ENCODE data around the gene SMAP1.

Gene SMAP1

DNA sequence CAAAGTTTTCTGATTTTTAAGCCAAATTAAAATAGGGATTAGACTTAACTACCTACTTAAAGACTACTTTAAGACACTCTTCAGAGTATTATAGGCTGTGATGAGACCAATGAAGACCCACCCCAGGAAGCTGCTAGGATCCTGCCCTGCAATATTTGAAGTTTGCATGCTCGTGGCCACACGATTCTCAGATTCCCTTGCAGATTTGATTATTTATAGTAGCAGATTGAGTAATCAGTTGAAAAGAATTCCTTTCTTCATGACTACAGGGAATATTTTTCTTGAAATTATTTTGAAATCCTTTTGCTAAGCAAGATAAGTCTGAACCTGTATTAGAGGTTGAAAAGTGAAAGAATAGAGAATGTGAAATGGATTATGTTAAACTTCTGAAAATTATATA is 166.8 kb downstream of the SMAP1 start:
- intact Hi-C loops (cut with DNase I) = no loop called here
- DNase-seq = no peak

DNA sequence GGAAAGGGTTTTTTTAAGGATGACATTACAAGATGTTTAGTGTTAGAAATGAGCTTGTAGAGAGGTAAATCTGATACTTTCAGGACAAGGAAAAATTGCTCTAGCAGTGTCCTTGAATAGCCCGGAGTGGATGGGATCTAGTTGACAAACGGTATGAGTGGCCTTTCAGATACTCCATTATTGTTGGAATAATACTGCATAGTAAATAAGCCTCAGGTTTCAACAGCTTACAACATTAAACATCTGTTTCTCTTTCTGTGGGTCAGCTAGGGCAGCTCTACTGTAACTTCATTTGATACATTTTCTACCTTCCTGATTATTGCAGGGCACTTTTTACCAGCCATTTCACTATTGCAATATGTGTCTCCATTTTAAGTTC is 171.2 kb downstream of the SMAP1 start:
- intact Hi-C loops (cut with DNase I) = no loop called here
- DNase-seq = no peak

DNA sequence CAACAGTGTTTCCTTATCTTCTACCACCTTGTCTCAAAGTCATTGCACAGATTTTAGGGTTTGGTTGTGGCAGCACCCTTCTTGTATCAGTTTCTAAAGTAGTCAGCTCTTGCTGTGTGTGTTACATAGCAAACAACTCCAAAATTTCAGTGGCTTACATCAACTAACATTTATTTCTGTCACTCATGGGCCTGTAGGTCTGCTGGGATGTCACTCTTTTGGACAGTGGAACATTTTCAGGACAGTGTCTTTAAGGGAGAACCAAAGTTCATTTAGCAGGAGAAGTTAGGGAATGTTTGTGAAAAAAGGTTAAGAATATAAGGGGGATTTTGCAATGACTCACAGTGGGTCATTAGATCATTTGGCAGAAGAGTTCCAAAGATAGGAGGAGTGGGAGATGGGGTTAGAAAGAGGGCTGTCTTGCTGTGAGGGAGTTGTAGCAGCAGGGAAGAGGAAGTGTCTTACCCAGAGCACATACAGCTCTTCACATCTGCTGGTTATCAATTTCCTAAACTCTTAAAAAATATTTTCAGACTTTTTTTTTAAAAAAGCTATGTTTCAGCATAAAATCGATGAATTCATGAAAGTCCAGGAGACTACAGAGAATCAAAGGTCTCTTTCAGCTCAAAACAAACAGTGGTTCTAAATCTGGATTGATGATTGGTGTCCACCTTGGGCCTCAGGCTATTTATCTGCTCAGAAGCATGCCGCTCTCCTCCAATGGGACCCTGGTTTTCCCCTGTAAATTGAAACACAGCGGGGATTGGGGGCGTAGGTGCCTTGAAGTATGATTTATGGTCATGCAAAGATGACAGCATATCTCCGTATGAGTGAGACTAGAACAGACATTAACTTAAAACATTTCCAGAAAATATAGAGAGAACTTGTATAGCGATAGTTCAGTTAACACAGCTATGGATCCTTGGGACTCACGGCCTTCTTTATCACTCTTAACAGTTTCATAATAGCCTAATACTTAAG is 171.9 kb downstream of the SMAP1 start:
- intact Hi-C loops (cut with DNase I) = no loop called here
- DNase-seq = no peak

DNA sequence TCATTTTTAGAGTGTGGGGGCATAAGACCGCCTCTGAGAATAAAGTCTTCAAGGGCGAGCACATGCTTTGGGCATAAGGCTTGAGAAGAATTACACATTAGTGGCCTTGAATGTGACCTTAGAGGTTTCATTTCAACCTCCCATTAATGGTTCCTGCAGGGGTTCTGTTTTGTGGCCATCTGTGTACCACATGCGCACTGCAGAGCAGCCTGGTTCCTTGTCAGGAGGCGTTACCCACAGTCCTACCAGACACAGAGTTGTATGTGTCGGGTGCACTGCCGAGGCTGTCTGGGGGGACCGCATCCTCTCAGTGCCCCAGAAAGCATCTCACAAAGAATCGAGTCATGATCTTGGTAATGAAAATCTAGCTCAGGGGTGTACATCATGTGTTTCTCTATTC is 173.4 kb downstream of the SMAP1 start:
- intact Hi-C loops (cut with DNase I) = no loop called here
- peak in 1 of 10 donors; percentile 46 for DNase-seq

GRCh38 chr6:70842541-70842940 is 174.9 kb downstream of the SMAP1 start:
- DNase-seq = no peak
- intact Hi-C loops (cut with DNase I) = no loop called here

DNA sequence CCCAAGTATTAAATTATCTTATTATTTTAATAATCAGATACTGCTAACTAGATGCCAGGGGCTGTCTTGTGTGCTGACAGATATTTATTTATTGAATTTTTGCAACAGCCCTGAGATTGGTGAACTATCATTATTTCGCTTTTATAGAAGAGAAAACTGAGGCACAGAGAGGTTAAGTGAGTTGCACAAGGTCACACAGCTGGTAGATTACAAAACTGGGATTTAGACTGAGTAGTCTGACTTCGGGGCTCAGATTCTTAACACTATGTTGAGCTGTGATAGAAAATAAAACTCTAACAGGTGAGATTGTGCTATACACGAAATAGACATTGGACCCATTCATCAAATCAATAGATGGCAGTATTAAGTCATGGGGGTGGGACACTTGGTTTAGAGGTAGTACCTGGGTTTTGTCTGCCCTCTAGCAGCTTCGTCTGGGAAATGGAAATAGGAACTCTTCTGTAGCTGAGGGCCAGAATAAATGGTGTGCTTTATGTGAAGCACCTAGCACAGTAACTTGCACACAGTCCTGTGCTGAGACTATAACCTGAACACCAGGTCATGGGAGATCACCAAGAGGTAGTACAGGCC is 175.7 kb downstream of the SMAP1 start:
- intact Hi-C loops (cut with DNase I) = no loop called here
- DNase-seq = no peak

- no peak for DNase-seq
- intact Hi-C loops (cut with DNase I) = no loop called here
These were observed 176.6 kb downstream of the SMAP1 start for GRCh38 chr6:70844301-70844700.

GRCh38 chr6:70846207-70846835 is 178.6 kb downstream of the SMAP1 start:
- intact Hi-C loops (cut with DNase I) = no loop called here
- no peak for DNase-seq

- intact Hi-C loops (cut with DNase I) = no loop called here
- no peak for DNase-seq
These were observed 179.7 kb downstream of the SMAP1 start for GRCh38 chr6:70847106-70848084.

DNA sequence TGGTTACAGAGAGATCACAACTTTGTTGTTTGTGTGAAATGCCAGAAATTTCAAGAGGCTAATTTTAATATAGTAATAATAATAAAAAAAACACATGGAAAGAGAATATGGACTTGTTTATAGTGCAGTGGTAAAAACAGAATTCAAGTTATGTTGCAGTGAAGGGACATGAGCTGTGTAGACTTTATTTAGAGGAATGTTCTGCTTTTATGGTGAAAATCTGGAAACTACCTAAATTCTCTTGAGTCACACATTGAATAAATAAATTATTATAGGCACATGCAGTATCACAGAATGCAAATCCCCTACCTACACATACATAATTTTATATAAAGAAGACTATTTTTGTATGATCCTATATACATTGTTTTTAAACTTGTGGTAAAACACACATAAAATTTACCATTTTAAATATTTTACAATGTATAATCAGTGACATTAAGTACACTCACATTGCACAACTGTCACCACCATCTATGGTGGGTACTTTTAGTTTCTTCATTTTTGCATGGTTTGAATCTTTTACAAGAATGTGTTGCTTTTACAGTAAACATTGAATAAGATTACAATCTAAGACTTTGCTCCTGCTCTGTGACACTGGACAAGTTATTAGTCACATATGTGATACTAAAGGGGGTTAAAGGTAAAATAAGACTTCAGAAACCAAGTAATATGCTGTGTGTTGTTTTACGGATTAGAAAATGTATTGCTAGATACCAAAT is 181.8 kb downstream of the SMAP1 start:
- intact Hi-C loops (cut with DNase I) = no loop called here
- no peak for DNase-seq

DNA sequence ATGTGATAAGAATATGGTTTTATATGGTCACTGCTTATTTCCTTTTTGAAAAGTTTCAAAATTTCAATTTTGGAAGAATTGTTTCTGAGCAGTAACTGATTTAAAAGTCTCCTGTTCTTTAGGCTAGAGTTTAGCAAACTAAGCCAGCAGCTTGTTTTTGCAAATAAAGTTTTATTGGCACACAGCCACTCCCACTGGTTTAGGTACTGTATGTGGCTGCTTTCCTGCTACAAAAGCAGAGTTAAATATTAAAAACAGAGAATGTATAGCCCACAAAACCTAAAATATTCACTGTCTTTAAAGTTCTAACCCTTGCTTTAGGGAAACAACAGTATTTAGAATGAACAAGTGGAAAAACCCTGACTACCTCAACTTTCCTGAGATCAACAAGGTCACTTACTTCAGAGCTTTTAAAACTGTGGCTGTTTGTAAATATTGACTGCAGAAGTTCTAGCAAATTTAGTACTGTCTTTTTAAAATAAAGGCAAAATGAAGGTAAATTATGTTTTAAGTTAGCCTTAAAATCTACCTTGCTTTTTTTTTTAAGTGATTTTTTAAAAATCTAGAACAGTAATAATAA is 185.1 kb downstream of the SMAP1 start:
- no peak for DNase-seq
- intact Hi-C loops (cut with DNase I) = no loop called here

GRCh38 chr6:70857387-70858077 is 189.8 kb downstream of the SMAP1 start:
- intact Hi-C loops (cut with DNase I) = no loop called here
- DNase-seq = no peak

- intact Hi-C loops (cut with DNase I) = no loop called here
- no peak for DNase-seq
These were observed 192.4 kb downstream of the SMAP1 start for GRCh38 chr6:70860045-70860444.

DNA sequence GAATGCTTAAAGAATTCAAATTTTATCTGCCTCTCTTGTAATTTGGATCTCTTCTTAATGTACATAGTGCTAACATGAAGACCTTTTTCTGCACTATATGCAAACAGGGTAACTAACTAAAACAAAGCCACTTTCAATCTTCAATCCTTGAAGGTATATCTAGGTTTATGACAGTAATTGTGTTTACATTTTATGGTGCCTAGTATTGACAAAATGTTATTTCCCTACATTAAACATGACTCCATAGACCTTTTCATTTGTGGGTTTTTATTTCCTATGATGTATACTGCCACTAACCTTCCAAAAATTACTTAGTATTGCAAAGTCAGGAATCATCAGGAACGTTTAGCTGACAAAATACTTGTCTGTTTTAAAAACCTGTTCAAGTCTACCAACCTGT is 193.2 kb downstream of the SMAP1 start:
- DNase-seq = no peak
- intact Hi-C loops (cut with DNase I) = no loop called here

DNA sequence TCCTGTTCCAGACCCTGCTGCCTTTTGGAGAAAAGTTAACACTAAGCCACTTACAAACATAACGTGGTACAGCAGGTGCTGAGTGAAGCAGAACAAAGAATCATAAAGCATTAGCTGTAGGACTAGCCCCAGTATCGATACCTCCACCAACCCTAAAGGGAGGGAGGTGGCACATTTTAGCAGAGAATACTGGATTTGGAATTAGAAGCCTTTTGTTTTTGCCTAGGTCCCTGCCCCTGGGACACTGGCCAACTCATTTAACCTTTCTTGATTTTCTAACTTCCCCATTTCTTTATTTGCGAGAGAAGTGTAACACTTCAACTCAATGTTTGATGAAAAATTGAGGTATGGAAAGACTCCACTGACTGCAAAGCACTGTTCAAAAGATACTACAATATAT is 195.7 kb downstream of the SMAP1 start:
- intact Hi-C loops (cut with DNase I) = no loop called here
- DNase-seq = no peak

GRCh38 chr6:70864401-70864800 is 196.7 kb downstream of the SMAP1 start:
- intact Hi-C loops (cut with DNase I) = no loop called here
- DNase-seq = no peak

DNA sequence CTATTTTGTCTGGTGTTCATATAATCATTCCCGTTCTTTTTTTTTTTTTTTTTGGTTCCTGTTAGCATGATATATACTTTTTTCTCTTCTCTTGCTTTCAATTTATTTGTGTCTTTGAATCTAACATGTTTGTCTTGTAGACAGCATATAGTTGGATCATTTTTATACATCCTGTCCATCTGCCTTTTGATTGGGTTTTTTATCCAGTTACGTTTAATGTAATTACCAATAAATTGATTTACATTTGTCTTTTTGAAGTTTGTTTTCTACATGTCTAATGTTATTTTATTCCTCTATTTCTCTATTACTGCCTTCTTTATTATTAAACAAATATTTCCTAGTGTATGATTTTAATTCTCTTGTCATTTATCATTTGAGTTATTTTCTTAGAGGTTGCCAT is 204.8 kb downstream of the SMAP1 start:
- intact Hi-C loops (cut with DNase I) = no loop called here
- DNase-seq = no peak

DNA sequence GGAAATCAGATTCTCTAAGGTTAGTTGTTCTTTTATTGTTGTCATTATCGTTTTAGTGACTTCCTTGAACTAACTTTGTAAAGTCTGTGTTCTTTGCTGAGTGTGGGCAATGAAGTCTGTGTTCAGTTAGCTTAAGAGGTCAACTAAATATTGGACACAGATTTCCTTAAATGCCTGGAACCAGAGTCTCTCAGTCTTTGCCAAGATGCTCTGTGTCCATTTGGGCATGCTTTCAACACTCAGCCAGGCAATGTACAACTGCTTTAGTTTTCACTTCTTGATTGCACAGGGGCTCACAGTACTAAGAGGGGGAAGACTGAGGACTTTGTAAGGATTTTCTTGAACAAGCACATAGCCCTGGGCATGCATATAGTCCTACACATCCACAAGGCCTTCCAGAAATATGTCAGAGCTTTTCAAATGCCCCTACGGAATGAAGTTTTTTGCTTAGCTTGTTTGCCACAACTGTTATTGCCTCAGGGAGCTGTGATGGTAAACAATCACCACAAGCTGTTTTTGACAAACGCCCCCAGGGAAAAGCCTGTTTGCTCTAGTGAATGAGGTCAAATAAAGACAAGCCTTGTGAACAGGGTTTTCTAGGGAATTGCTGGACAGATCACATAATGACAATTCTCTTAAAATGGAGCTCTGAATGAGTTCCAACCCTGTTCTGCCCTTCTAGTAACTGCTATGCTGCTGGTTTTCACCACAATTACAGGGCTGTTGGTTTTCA is 206.7 kb downstream of the SMAP1 start:
- intact Hi-C loops (cut with DNase I) = no loop called here
- DNase-seq = no peak
